Neural progenitor cell (in vitro differentiated cells): ENCODE measurements around the gene KCNMA1.

Experiments
- CTCF ChIP-seq: fragments of 200-600 bp; sonication (generic); IDR thresholded peaks from 2 replicates; pipeline ENCODE4 v1.5.1; 2017; ENCODE audit warnings: antibody characterized with exemption, mild to moderate bottlenecking
- EZH2 ChIP-seq: fragments of 200-600 bp; sonication (generic); IDR thresholded peaks from 2 replicates; pipeline ENCODE4 v1.6.1; 2017; ENCODE audit warnings: antibody characterized with exemption, mild to moderate bottlenecking, moderate library complexity

GRCh38 chr10:77582710-77583115 is 54.9 kb downstream of the KCNMA1 start:
- TF ChIP-seq CTCF, result no peak
- no peak for TF ChIP-seq EZH2
